Measurements from ENCODE around the gene ST3GAL5.

ST3GAL5 gene

GRCh38 chr2:85811180-85812093 is 77.4 kb downstream of the ST3GAL5 start:
- no peak for TF ChIP-seq CTCF (conservative IDR thresholded peaks at IDR 0.05)
- H3K27ac ChIP-seq, result peak overlapping the region; percentile 59; the same call in 1 of the 2 replicates

GRCh38 chr2:85810371-85811179 is 78.2 kb downstream of the ST3GAL5 start:
- peak overlapping the region; percentile 59; the same call in 1 of the 2 replicates for H3K27ac ChIP-seq
- no peak for TF ChIP-seq CTCF (conservative IDR thresholded peaks at IDR 0.05)

GRCh38 chr2:85807756-85808155 is 81.0 kb downstream of the ST3GAL5 start:
- no peak for TF ChIP-seq CTCF (conservative IDR thresholded peaks at IDR 0.05)

DNA sequence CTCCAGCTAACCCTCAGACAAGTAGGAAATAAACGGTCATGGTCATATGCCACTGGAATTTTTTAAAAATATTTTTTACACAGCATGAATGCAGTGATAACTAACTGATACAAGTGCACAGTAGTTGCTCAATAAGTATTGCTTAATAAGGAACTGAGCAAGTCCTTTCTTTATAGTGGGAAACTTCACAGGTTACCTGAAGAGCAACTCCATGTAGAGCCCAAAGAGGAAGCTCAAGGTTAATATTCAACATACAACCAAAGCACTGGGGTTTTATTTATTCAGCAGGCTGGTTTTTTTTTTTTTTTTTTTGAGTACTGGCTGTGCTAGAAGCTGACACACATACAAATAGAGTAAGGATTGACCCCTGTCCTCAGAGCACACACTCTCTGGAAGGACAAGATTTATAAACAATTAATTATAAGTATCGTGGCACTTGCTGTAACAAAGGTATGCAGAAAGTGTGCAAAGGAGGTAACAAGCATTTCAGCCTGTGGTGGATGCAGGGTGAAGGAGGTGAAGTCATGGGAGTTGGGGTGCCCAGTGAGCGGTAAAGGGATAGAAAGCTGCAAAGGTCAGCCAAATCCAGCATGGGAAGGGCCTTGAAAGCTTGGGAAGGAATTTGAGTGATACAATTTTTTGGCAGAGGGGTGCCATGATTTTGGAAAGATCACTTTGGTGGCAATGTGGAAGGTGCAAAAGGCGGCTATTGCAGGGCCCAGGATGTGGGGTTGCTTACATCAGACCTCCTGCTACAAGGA is 82.3 kb downstream of the ST3GAL5 start:
- no peak for TF ChIP-seq CTCF (conservative IDR thresholded peaks at IDR 0.05)
- peak overlapping the region; percentile 21; the same call in 1 of the 2 replicates for H3K27ac ChIP-seq

More at GRCh38 chr2:85807756-85808155, 81.0 kb downstream of the ST3GAL5 start:
- H3K27ac ChIP-seq, result no peak overlapping the region

GRCh38 chr2:85804583-85804982 is 84.2 kb downstream of the ST3GAL5 start:
- no peak overlapping the region for H3K27ac ChIP-seq
- peak; percentile 59 for TF ChIP-seq CTCF (conservative IDR thresholded peaks at IDR 0.05)

DNA sequence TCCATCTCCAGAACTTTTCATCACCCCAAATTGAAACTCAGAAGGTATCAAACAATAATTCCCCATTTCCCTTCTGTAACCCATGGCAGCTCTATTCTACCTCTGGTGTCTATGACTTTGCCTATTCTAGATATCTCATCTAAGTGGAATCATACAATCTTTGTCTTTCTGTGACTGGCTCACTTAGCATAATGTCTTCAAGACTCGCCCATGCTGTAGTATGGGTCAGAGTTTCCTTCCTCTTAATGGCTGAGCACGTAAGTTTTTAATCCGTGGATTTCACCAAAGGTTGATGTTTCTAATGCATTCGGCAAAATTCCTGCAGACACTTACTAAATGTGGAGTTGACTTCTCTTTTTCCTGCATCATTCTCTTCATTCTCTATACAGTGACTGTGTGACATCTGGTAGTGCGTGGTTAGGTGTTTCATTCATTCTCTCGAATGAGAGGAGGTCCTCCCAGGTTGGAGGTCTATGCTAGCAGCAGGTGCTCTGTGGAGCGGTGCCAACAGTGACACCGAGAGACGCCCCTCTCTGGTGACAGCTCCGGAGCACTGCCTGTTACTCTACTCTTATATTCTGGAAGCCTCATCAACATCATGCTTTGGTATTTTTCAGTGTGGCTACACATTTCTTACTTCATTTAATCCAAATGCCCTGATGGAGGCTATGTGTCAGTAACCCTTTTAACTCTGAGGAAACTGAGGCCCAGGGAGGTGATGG is 84.9 kb downstream of the ST3GAL5 start:
- no peak overlapping the region for H3K27ac ChIP-seq
- TF ChIP-seq CTCF (conservative IDR thresholded peaks at IDR 0.05), result no peak

Data from VCaP (cell line).